ENCODE measurements around the gene ETV6.

ETV6 gene

GRCh38 chr12:11836282-11837151 is 187.0 kb downstream of the ETV6 start:
- DNase-seq, result no peak

GRCh38 chr12:11837216-11837934 is 187.9 kb downstream of the ETV6 start:
- H3K36me3 Mint-ChIP-seq (ENCODE audit: low read depth), result peaks cover 38% of the 10 kb centered on the region

More at GRCh38 chr12:11836282-11837151, 187.0 kb downstream of the ETV6 start:
- no peaks in the 10 kb centered on the region for H3K9me3 Mint-ChIP-seq
- no peak overlapping the region for H3K4me3 Mint-ChIP-seq
- H3K27me3 Mint-ChIP-seq (ENCODE audit: low read depth, poor library complexity), result no peaks in the 10 kb centered on the region
- H3K4me1 Mint-ChIP-seq, result peaks cover 10% of the 10 kb centered on the region
- no peak overlapping the region for H3K27ac Mint-ChIP-seq
- no peak for TF ChIP-seq CTCF (IDR thresholded peaks at IDR 0.05)
- peaks cover 30% of the 10 kb centered on the region for H3K36me3 Mint-ChIP-seq (ENCODE audit: low read depth)

GRCh38 chr12:11838403-11838802 is 188.9 kb downstream of the ETV6 start:
- H3K4me3 Mint-ChIP-seq, result no peak overlapping the region
- H3K4me1 Mint-ChIP-seq, result peaks cover 10% of the 10 kb centered on the region
- TF ChIP-seq CTCF (IDR thresholded peaks at IDR 0.05), result no peak

More at GRCh38 chr12:11837216-11837934, 187.9 kb downstream of the ETV6 start:
- Mint-ChIP-seq H3K4me3 (no peak overlapping the region), H3K9me3 (no peaks in the 10 kb centered on the region), H3K27ac (no peak overlapping the region), H3K4me1 (peaks cover 10% of the 10 kb centered on the region), H3K27me3 (ENCODE audit: low read depth, poor library complexity) (no peaks in the 10 kb centered on the region)
- no peak for DNase-seq
- no peak for TF ChIP-seq CTCF (IDR thresholded peaks at IDR 0.05)

GRCh38 chr12:11839091-11839641 is 189.7 kb downstream of the ETV6 start:
- Mint-ChIP-seq H3K36me3 (ENCODE audit: low read depth) (peaks cover 42% of the 10 kb centered on the region), H3K27me3 (ENCODE audit: low read depth, poor library complexity) (no peaks in the 10 kb centered on the region), H3K27ac (no peak overlapping the region), H3K4me3 (no peak overlapping the region), H3K9me3 (no peaks in the 10 kb centered on the region), H3K4me1 (peaks cover 10% of the 10 kb centered on the region)
- DNase-seq, result no peak
- TF ChIP-seq CTCF (IDR thresholded peaks at IDR 0.05), result no peak

More at GRCh38 chr12:11838403-11838802, 188.9 kb downstream of the ETV6 start:
- Mint-ChIP-seq H3K9me3 (no peaks in the 10 kb centered on the region), H3K27ac (no peak overlapping the region), H3K27me3 (ENCODE audit: low read depth, poor library complexity) (no peaks in the 10 kb centered on the region), H3K36me3 (ENCODE audit: low read depth) (peaks cover 42% of the 10 kb centered on the region)
- DNase-seq, result no peak

- DNase-seq, result no peak
- H3K4me3 Mint-ChIP-seq, result no peak overlapping the region
- peaks cover 48% of the 10 kb centered on the region for H3K36me3 Mint-ChIP-seq (ENCODE audit: low read depth)
- no peaks in the 10 kb centered on the region for H3K9me3 Mint-ChIP-seq
- no peaks in the 10 kb centered on the region for H3K27me3 Mint-ChIP-seq (ENCODE audit: low read depth, poor library complexity)
- H3K4me1 Mint-ChIP-seq, result peaks cover 10% of the 10 kb centered on the region
- TF ChIP-seq CTCF (IDR thresholded peaks at IDR 0.05), result no peak
- H3K27ac Mint-ChIP-seq, result no peak overlapping the region
Observed at GRCh38 chr12:11840366-11840765, 190.9 kb downstream of the ETV6 start.
